Measurements from ENCODE around the gene TPD52L1.

TPD52L1 gene

GRCh38 chr6:125301435-125302391 is 148.1 kb downstream of the TPD52L1 start, which contains the start of gene HDDC2:
HDDC2 (minus strand) TSS chr6:125301967; CDS start chr6:125301932, 35 bp downstream.
- no peak for TF ChIP-seq CTCF (IDR thresholded peaks at IDR 0.05; ENCODE audit: control insufficient read depth, extremely low read depth, insufficient read depth)
- peak within 1 kb of the TSS; percentile 72 for H3K4me3 ChIP-seq (ENCODE audit: low read depth, low read length)
- DNase-seq (ENCODE audit: low read depth): peak; percentile 15

GRCh38 chr6:125302840-125303511 is 149.4 kb downstream of the TPD52L1 start:
- no peak for DNase-seq (ENCODE audit: low read depth)
- no peak for TF ChIP-seq CTCF (IDR thresholded peaks at IDR 0.05; ENCODE audit: control insufficient read depth, extremely low read depth, insufficient read depth)
- no peak overlapping the region for H3K4me3 ChIP-seq (ENCODE audit: low read depth, low read length)

- no peak for DNase-seq (ENCODE audit: low read depth)
- no peak for TF ChIP-seq CTCF (IDR thresholded peaks at IDR 0.05; ENCODE audit: control insufficient read depth, extremely low read depth, insufficient read depth)
- no peak overlapping the region for H3K4me3 ChIP-seq (ENCODE audit: low read depth, low read length)
Measured at GRCh38 chr6:125303512-125303854, 149.9 kb downstream of the TPD52L1 start.

- no peak for DNase-seq (ENCODE audit: low read depth)
- no peak for TF ChIP-seq CTCF (IDR thresholded peaks at IDR 0.05; ENCODE audit: control insufficient read depth, extremely low read depth, insufficient read depth)
Measured at GRCh38 chr6:125304970-125305660, 151.5 kb downstream of the TPD52L1 start.

GRCh38 chr6:125306756-125307149 is 153.2 kb downstream of the TPD52L1 start:
- TF ChIP-seq CTCF (IDR thresholded peaks at IDR 0.05; ENCODE audit: control insufficient read depth, extremely low read depth, insufficient read depth): no peak
- H3K4me3 ChIP-seq (ENCODE audit: low read depth, low read length): no peak overlapping the region
- DNase-seq (ENCODE audit: low read depth): no peak

More at GRCh38 chr6:125304970-125305660, 151.5 kb downstream of the TPD52L1 start:
- H3K4me3 ChIP-seq (ENCODE audit: low read depth, low read length): no peak overlapping the region

- H3K4me3 ChIP-seq (ENCODE audit: low read depth, low read length): no peak overlapping the region
- no peak for DNase-seq (ENCODE audit: low read depth)
- TF ChIP-seq CTCF (IDR thresholded peaks at IDR 0.05; ENCODE audit: control insufficient read depth, extremely low read depth, insufficient read depth): no peak
Measured at GRCh38 chr6:125307150-125307838, 153.7 kb downstream of the TPD52L1 start.
